ELF-1 (cell line): Measurements from ENCODE around the gene PGLYRP3.
"Not testable (repeated sequence)": the region's sequence is repeated elsewhere in the genome, so short reads cannot be mapped to it uniquely, and the experiment has no call there.

Source experiments
- DNase-seq: peaks from one replicate; pipeline ENCODE4 v3.0.0-alpha.2; 2016; ENCODE audit warnings: low read depth, low spot score

The PGLYRP3 gene

GRCh38 chr1:153348511-153349362, 36.0 kb upstream of the PGLYRP3 start, which contains the start of gene PGLYRP4:
Gene PGLYRP4 (minus strand): TSS chr1:153348841. CDS start chr1:153347932, 909 bp downstream.
- no peak for DNase-seq

- DNase-seq = no peak
Measured at GRCh38 chr1:153347856-153348255, 35.1 kb upstream of the PGLYRP3 start.

- not testable (repeated sequence) for DNase-seq
Measured at GRCh38 chr1:153347049-153347448, 34.3 kb upstream of the PGLYRP3 start.

GRCh38 chr1:153346077-153346723, 33.4 kb upstream of the PGLYRP3 start:
- DNase-seq = no peak

- no peak for DNase-seq
Measured at GRCh38 chr1:153345187-153346076, 32.7 kb upstream of the PGLYRP3 start.

GRCh38 chr1:153344718-153345025, 31.9 kb upstream of the PGLYRP3 start:
- no peak for DNase-seq

GRCh38 chr1:153343811-153344717, 31.3 kb upstream of the PGLYRP3 start:
- DNase-seq = no peak

GRCh38 chr1:153343040-153343681, 30.4 kb upstream of the PGLYRP3 start:
- DNase-seq = no peak

- DNase-seq = no peak
Measured at GRCh38 chr1:153342178-153342577, 29.4 kb upstream of the PGLYRP3 start.

- no peak for DNase-seq
Measured at GRCh38 chr1:153341431-153341934, 28.7 kb upstream of the PGLYRP3 start.

- DNase-seq = no peak
Measured at GRCh38 chr1:153340356-153340755, 27.6 kb upstream of the PGLYRP3 start.

- no peak for DNase-seq
Measured at GRCh38 chr1:153339802-153340201, 27.1 kb upstream of the PGLYRP3 start.

- no peak for DNase-seq
Measured at GRCh38 chr1:153337980-153338853, 25.5 kb upstream of the PGLYRP3 start.

- no peak for DNase-seq
Measured at GRCh38 chr1:153336650-153337049, 23.9 kb upstream of the PGLYRP3 start.

GRCh38 chr1:153333902-153334301, 21.1 kb upstream of the PGLYRP3 start:
- no peak for DNase-seq

GRCh38 chr1:153324912-153325311, 12.2 kb upstream of the PGLYRP3 start:
- no peak for DNase-seq

GRCh38 chr1:153322568-153322967, 9.8 kb upstream of the PGLYRP3 start:
- no peak for DNase-seq

- not testable (repeated sequence) for DNase-seq
Measured at GRCh38 chr1:153318145-153318544, 5.4 kb upstream of the PGLYRP3 start.

- not testable (repeated sequence) for DNase-seq
Measured at GRCh38 chr1:153316013-153316412, 3.3 kb upstream of the PGLYRP3 start.
